HG03378 (cell line): ENCODE results near the gene SCT.
"Not testable (repeated sequence)": the region's sequence is repeated elsewhere in the genome, so short reads cannot be mapped to it uniquely, and the experiment has no call there.

Experiments used
- ATAC-seq: cut with Tn5 transposase; IDR thresholded peaks from one replicate; pipeline ENCODE4 v1.9.1; 2021; ENCODE audit warnings: mild to moderate bottlenecking, moderate library complexity; ENCODE audit not compliant: unreplicated experiment

SCT gene, protein sequence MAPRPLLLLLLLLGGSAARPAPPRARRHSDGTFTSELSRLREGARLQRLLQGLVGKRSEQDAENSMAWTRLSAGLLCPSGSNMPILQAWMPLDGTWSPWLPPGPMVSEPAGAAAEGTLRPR

DNA sequence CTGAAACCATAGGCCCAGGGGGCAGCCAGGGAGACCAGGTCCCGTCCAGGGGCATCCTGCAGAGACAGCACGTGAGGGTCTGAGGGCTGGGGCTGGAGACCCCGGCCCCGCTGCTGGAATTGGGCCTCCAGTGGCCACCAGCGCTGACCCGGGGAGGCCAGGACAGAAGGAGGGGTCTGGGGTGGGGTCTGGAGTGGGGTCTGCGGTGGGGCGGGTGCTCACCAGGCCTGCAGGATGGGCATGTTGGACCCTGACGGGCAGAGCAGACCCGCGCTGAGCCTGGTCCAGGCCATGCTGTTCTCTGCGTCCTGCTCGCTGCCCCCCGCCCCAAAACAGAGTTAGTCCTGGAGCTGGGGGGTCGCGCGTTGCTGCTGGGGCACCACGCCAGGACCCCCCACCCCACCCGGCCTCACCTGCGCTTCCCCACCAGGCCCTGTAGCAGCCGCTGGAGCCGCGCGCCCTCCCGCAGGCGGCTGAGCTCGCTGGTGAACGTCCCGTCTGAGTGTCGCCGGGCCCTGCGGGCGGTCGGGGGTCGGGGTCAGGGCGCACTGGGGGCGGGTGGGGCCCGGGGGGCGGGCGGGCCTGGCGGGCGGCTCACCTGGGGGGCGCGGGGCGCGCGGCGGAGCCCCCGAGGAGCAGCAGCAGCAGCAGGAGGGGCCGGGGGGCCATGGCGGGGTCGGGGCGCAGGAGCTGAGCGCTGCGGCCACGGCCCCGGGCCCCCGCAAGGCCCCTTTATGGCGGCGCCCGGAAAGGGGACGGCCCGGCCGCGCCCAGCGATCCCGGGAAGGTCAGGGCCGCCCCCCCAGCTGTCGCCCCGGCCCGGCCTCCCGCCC is at the start of gene SCT:
Gene SCT, minus strand, starts transcription at position 707 of the 833 bp plus-strand sequence. Its CDS starts 38 bp downstream, at position 669.
- no peak for ATAC-seq

DNA sequence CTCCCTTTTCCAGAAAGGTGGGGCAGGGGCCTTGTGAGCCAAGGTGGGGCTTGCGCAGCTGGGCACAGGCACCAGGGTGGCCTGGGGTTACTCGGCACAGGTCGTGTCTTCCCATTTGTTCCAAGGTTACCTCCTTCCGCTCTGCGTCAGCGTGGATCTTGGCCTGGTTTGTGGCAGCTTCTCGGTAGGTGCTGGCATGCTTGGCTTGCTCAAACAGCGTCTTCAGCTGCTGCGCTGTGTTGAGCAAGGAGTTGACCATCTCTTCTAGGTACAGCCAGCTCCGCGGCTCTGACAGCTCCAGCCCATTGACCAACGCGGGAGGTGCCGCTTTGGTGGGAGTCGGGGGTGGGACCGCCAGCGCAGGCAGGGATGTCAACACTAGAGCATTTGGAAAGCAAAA is 47.4 kb upstream of the SCT start:
- ATAC-seq, result no peak

DNA sequence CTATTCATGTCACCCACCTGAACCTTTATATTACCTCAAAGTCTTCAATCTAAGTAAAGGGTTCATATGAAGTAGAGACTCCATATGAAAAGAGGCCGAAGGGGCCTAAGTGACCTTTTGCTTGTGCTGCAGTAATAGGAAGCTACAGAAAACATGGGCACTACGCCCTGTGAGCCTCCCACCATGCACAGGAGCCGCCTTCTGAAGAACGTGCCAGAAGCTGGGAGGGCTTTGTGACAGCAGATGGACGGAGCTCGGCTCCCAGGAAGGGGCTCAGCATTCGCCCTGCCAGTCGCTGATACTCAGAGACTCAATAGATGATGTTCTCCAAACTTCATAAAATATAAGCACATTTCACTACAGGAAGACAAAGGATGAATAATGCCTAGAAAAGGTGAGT is 46.9 kb upstream of the SCT start:
- no peak for ATAC-seq

DNA sequence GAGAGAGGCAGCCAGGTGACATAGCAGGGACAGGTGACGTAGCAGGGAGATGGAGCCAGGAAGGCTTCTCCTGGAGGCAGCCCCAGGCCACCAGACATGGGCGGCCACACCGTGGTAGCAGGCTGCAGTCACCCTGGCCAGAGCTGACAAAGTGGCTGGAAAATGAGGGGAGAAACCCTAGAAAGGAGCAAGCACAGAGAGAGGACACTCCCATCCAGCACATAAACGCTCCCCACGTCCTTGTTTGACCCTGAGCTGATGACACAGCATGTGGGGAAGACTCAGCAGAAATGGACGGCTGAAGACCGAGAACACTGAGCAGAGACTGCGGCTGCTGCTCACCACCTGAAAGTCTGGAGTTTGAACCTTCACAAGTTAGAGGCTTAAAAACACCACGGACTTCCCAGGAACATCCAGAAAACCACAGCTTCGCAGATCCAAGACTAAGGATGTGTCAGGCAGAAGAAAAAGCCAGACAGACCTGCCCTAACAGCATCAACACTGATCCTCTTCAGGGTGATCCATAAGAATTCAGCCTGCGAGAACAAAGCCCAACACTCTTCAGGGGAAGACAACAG is 38.8 kb upstream of the SCT start:
- no peak for ATAC-seq

- ATAC-seq, result no peak
These were observed 38.2 kb upstream of the SCT start for GRCh38 chr11:665062-665703.

- no peak for ATAC-seq
These were observed 35.8 kb upstream of the SCT start for GRCh38 chr11:662689-663274.

DNA sequence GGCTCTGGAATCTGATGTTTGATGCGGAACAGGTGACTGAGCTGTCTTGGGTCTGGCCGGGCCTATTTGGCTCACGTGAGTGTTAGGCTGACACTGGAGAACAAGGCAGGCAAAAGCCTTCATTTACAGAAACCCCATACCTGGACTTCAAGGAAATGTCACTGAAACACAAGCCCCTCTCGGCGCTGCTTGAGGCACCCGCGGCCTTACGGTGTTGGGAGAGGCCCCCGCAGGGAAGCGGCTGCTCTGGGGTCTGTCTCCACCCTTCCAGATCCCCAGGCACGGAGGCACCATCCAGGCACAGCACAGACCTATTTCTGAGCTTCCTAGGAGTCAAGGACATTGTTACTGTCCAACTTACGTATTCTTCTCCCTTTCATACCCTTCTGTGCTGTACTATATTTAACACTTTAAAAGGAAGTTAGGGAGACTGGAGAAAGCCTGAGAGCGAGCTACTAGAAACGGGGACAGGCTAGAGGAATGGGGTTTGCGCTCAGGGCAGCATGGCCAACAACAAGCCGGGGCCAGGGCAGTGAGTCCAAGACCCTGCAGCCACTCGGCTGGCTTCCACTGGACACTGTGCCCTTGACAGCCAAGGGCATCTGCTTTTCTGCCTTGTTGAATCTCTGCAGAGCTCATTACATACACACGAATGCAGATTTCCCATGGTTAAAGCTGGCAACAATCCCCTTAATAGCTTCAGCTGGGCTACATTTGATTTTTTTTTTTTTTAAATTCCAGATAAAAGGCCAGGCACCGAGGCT is 33.9 kb upstream of the SCT start:
- ATAC-seq, result no peak

DNA sequence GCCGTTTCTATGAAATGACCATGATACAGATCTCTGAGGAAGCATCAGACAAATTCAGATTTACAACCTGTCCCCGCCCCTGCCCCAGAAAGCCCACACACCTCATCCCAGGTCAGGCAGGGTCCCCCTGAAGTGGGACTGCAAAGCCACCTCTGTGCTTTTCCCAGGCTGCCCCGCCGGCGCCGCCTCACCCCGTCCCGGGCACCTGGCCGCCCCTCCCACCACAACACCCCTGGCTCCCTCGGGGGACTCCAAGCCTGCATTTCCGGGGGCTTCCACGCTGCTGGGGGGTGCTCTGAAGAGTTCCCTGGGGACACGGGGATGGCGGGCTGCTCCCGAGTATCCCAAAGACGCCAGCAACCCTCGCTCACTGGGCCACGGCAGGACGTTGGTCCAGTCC is 33.3 kb upstream of the SCT start:
- ATAC-seq, result no peak

DNA sequence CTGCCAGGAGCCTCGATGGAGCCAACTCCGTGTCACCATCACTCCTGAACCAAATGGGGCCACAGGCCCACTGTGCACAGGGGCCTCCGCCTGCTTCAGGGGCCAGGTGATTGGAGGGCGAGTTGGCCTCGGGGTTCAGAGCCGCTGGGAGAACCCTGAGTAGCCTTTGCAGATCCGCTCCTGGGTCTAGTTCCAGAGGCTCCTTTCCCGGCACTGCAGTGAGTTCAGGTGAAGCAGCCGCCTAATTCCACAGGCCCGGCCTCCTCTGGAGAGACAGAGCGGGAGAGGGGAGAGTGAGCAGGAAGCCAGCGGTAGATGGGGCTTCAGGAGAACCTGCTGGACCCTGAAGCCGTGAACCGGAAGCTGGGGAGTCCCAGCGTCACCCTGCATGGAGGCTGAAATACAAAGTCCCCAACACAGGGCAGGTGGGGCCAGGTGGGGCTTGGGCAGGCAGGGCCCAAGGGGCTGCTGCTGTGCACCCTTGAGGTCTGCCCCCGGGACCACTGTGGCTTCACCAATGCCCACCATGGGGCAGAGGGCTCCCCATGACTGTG is 32.6 kb upstream of the SCT start:
- no peak for ATAC-seq

DNA sequence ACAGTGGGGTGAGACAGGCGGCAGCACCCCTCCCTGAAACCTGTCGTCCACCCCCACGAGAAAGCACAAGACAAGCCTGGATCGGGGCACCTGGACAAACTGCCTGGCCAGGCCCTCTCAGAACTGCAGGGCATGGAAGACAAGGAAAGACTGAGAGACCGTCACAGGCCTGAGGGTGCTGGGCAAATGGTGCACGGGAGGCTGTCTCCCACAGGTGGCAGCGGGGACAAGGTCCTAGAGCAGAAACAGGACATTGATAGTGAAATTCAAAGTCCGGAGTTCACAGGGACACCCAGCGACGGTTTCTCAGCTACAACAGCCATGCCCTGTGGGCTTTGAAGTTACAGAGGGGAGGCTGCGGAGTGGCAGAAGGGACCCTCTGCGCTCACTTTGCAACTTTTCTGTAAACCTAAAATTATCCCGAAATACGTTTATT is 30.7 kb upstream of the SCT start:
- ATAC-seq, result no peak

DNA sequence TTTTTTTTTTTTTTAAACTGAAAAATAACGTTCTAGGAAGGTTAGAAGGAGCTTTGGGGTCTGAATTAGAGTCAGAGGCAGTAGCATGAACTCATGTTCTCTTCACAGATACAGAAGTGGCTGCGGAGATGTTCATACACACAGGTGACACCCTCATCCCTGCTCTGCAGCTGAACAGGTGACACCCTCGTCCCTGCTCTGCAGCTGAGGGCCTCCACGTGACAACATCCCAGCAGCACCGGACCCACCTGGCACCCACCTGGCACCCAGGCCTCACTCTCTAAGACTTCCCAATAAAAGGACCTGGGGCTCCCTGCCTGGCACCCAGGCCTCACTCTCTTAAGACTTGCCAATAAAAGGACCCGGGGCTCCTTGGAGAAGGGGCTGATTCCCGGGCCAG is 29.9 kb upstream of the SCT start:
- ATAC-seq, result no peak

GRCh38 chr11:656426-656825 is 29.4 kb upstream of the SCT start:
- ATAC-seq, result no peak

DNA sequence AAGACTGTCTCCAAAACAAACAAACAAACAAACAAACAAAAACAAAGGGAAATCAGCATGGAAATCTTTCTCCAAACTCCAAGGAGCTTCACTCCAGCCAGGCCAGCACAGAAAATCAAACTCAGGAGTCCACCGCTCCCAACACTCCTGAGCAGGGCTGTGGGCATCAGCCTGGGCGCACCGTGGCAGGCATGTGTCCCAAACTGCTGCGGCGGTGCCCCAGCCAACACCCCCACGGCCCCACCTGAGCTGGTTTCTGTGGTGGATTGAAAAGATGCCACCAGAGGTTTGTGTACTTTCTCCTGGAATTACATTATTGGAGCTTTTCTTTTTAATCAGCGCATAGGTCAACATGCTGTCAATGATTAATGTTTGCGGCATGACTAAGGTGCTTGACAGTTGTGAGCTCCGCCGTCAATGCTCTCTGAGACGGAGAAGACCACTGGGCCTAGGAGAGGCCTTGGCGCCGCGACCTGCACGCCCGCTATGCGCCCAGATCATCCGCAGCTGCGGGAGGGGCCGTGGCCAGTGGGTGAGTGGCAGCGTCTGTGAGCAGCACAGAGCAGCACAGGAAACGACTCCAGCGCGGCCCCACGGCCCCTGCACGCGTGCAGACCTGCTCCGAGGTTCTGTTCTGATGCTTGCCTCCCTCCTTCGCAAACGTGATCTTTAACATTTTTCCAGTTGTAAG is 28.2 kb upstream of the SCT start:
- ATAC-seq, result no peak

- ATAC-seq, result not testable (repeated sequence)
These were observed 27.5 kb upstream of the SCT start for GRCh38 chr11:654444-654843.

DNA sequence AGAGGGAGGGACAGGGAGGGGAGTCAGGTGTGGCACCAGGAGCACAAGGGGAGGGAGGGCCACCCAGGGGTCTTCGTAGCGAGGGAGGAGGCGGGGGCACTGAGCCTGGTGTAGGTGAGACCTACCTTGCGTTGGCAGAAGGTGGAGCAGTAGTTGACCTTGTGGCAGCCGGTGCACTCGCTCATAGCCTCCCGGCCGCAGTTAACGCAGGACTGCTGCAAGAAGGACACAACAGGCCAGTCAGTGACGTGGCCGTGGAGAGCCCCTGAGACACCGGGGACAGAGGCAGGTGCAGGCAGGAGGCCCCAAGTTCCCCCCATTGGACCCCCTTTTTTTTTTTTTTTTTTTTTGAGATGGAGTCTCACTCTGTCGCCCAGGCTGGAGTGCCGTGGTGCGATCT is 26.9 kb upstream of the SCT start:
- ATAC-seq, result no peak

DNA sequence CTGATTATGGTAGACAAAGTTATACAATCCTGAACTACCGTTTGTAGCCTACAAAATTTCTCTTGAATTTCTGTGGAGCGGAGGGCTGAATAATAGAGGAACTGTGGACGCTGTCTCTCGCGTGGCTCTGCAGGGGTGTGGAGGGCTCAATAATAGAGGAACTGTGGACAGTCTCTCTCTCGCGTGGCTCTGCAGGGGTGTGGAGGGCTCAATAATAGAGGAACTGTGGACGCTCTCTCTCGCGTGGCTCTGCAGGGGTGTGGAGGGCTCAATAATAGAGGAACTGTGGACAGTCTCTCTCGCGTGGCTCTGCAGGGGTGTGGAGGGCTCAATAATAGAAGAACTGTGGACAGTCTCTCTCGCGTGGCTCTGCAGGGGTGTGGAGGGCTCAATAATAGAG is 26.2 kb upstream of the SCT start:
- ATAC-seq, result not testable (repeated sequence)

GRCh38 chr11:650482-650881 is 23.5 kb upstream of the SCT start:
- ATAC-seq, result no peak

DNA sequence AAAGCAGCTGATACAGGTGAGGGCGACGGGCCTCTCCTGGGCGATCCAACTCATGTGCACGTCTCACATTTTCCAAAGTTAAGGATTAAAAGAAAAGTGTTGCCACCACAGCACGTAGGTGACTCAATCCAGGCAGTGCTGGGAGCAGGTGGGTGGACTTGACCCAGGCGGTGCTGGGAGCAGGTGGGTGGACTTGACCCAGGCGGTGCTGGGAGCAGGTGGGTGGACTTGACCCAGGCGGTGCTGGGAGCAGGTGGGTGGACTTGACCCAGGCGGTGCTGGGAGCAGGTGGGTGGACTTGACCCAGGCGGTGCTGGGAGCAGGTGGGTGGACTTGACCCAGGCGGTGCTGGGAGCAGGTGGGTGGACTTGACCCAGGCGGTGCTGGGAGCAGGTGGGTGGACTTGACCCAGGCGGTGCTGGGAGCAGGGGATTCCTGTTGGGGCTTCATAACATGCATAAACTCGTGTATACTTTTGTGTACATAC is 20.7 kb upstream of the SCT start:
- not testable (repeated sequence) for ATAC-seq

GRCh38 chr11:646214-646613 is 19.2 kb upstream of the SCT start:
- ATAC-seq, result no peak

GRCh38 chr11:645536-645935 is 18.6 kb upstream of the SCT start:
- ATAC-seq, result no peak
